ENCODE data around the gene UBE2G2. TPM values are rescaled to one million over a fixed set of nuclear protein-coding genes. Genes with fewer than 3 reads are reported as not detected.

UBE2G2 gene
- total RNA-seq, 1 experiment from 2014 or later = 117 TPM

DNA sequence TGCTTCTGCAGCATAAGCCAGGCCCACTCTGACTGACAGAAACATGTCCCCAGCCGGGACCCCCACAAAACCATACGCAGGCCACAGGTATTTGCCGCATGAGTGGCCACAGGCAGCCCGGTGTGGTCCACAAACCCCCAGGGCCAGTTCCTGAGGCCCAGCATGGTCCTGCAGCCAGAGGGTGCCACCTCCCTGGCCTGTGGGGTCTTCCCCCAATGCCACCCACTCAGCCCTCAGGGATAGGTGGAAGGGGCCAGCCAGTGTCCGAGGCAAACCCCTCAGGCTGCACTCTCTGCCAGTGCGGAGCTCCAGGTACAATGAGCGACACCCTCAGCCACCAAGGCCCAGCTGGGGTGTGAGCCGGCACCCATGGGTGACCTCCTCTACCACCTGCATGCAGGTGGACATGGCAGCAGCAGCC is 43.5 kb downstream of the UBE2G2 start (continued):
- TF ChIP-seq, protein P1, sequence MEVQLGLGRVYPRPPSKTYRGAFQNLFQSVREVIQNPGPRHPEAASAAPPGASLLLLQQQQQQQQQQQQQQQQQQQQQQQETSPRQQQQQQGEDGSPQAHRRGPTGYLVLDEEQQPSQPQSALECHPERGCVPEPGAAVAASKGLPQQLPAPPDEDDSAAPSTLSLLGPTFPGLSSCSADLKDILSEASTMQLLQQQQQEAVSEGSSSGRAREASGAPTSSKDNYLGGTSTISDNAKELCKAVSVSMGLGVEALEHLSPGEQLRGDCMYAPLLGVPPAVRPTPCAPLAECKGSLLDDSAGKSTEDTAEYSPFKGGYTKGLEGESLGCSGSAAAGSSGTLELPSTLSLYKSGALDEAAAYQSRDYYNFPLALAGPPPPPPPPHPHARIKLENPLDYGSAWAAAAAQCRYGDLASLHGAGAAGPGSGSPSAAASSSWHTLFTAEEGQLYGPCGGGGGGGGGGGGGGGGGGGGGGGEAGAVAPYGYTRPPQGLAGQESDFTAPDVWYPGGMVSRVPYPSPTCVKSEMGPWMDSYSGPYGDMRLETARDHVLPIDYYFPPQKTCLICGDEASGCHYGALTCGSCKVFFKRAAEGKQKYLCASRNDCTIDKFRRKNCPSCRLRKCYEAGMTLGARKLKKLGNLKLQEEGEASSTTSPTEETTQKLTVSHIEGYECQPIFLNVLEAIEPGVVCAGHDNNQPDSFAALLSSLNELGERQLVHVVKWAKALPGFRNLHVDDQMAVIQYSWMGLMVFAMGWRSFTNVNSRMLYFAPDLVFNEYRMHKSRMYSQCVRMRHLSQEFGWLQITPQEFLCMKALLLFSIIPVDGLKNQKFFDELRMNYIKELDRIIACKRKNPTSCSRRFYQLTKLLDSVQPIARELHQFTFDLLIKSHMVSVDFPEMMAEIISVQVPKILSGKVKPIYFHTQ (CRISPR knock-in tag; IDR thresholded peaks at IDR 0.05) = no peak
- TF ChIP-seq OVOL2 (CRISPR knock-in tag; IDR thresholded peaks at IDR 0.05; ENCODE audit: borderline replicate concordance) (no peak), HMGA2 (CRISPR knock-in tag; IDR thresholded peaks at IDR 0.05) (no peak), MXD4 (CRISPR knock-in tag; IDR thresholded peaks at IDR 0.05; ENCODE audit: borderline replicate concordance) (no peak), JAZF1 (CRISPR knock-in tag; IDR thresholded peaks at IDR 0.05) (no peak), ZNF416 (CRISPR knock-in tag; IDR thresholded peaks at IDR 0.05) (no peak), ELF4 (CRISPR knock-in tag; IDR thresholded peaks at IDR 0.05; ENCODE audit: low read depth) (no peak)
- TF ChIP-seq, protein P2, sequence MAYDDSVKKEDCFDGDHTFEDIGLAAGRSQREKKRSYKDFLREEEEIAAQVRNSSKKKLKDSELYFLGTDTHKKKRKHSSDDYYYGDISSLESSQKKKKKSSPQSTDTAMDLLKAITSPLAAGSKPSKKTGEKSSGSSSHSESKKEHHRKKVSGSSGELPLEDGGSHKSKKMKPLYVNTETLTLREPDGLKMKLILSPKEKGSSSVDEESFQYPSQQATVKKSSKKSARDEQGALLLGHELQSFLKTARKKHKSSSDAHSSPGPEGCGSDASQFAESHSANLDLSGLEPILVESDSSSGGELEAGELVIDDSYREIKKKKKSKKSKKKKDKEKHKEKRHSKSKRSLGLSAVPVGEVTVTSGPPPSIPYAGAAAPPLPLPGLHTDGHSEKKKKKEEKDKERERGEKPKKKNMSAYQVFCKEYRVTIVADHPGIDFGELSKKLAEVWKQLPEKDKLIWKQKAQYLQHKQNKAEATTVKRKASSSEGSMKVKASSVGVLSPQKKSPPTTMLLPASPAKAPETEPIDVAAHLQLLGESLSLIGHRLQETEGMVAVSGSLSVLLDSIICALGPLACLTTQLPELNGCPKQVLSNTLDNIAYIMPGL (CRISPR knock-in tag; IDR thresholded peaks at IDR 0.05) = no peak
- TF ChIP-seq, protein P3, sequence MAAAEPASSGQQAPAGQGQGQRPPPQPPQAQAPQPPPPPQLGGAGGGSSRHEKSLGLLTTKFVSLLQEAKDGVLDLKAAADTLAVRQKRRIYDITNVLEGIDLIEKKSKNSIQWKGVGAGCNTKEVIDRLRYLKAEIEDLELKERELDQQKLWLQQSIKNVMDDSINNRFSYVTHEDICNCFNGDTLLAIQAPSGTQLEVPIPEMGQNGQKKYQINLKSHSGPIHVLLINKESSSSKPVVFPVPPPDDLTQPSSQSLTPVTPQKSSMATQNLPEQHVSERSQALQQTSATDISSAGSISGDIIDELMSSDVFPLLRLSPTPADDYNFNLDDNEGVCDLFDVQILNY (CRISPR knock-in tag; IDR thresholded peaks at IDR 0.05) = no peak

DNA sequence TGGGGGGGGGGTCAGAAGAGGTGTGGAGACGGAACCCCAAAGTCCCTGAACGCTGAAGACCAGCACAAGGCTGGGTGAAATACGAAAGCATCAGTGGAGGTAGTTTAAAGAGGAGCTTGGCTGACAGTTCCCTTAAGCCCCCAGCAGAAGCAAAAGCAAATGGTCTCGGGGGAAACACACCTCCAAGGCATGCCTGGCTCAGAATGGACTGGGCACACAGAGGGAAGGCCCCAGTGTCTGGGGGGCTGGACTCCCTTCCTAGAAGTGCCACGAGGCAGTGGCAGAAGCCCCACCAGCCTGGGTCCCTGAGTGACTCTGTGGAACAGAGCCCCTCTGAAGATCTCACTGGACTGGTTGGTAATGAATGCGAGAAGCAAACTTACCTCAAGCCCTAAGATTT is 43.9 kb downstream of the UBE2G2 start:
- DNase-seq (ENCODE audit: low spot score) = peak; percentile 5
- ATAC-seq = no peak
- CTCF ChIA-PET = interaction anchor here (1.2 to 3.8 kb wide), 2 partner anchors 9 to 36 kb away, joined by 6 to 18 read pairs; no protein-coding TSS in a partner anchor

More for the DNA sequence above, 43.9 kb downstream of the UBE2G2 start:
- Mint-ChIP-seq H3K36me3 (peaks cover 26% of the 10 kb centered on the region), H3K4me1 (peaks cover 30% of the 10 kb centered on the region), H3K4me3 (no peak overlapping the region), H3K27me3 (ENCODE audit: low read depth) (peaks cover 29% of the 10 kb centered on the region), H3K27ac (no peak overlapping the region), H3K9me3 (peaks cover 18% of the 10 kb centered on the region)
- TF ChIP-seq GABPB1 (CRISPR knock-in tag; IDR thresholded peaks at IDR 0.05) (no peak), ZSCAN18 (CRISPR knock-in tag; IDR thresholded peaks at IDR 0.05) (no peak), ZNF281 (CRISPR knock-in tag; IDR thresholded peaks at IDR 0.05) (no peak), ERG (CRISPR knock-in tag; IDR thresholded peaks at IDR 0.05) (no peak), KAT7 (CRISPR knock-in tag; IDR thresholded peaks at IDR 0.05; ENCODE audit: borderline replicate concordance) (no peak), RORB (CRISPR knock-in tag; IDR thresholded peaks at IDR 0.05) (no peak), RELA (CRISPR knock-in tag; IDR thresholded peaks at IDR 0.05; ENCODE audit: borderline replicate concordance) (no peak), TCF7 (CRISPR knock-in tag; IDR thresholded peaks at IDR 0.05; ENCODE audit: low read depth) (no peak), TEAD4 (CRISPR knock-in tag; IDR thresholded peaks at IDR 0.05) (no peak), E2F4 (CRISPR knock-in tag; IDR thresholded peaks at IDR 0.05; ENCODE audit: borderline replicate concordance, low read depth) (no peak), ZNF532 (CRISPR knock-in tag; IDR thresholded peaks at IDR 0.05; ENCODE audit: borderline replicate concordance) (no peak)
- POLR2A ChIA-PET = no interaction called here
